Activated T-helper 17 cell treated with anti-CD3 and anti-CD28 coated beads, Interleukin-2, amount 50 U/mL, for 72 hours (primary cell): ENCODE results near the gene LCK. TPM values are rescaled to one million over a fixed set of nuclear protein-coding genes. Genes with fewer than 3 reads are reported as not detected.

Experiments used
- ATAC-seq: fragments of 150-1000 bp; cut with Tn5 transposase; replicated peaks from 2 replicates; pipeline ENCODE4 v1.10.0; 2021; ENCODE audit warnings: mild to moderate bottlenecking, moderate library complexity
- H3K27ac Mint-ChIP-seq: one replicate; pipeline ENCODE4 v1.8.0; 2022; ENCODE audit warnings: mixed read lengths
- H3K27me3 Mint-ChIP-seq: one replicate; pipeline ENCODE4 v1.8.0; 2022; ENCODE audit warnings: mixed read lengths
- H3K36me3 Mint-ChIP-seq: one replicate; pipeline ENCODE4 v1.8.0; 2022; ENCODE audit warnings: low read depth, mild to moderate bottlenecking, mixed read lengths
- H3K4me1 Mint-ChIP-seq: one replicate; pipeline ENCODE4 v1.8.0; 2022; ENCODE audit warnings: mixed read lengths
- H3K4me3 Mint-ChIP-seq: one replicate; pipeline ENCODE4 v1.8.0; 2022; ENCODE audit warnings: mild to moderate bottlenecking, mixed read lengths
- H3K9me3 Mint-ChIP-seq: one replicate; pipeline ENCODE4 v1.8.0; 2022; ENCODE audit warnings: mixed read lengths
- total RNA-seq, 2 donors: library from RNA; stranded (reverse); gene quantifications; one replicate each; pipeline ENCODE4 v1.2.3, GENCODE V29; 2022

LCK gene
- total RNA-seq, 2 donors from 2014 or later = 228 to 323 TPM

DNA sequence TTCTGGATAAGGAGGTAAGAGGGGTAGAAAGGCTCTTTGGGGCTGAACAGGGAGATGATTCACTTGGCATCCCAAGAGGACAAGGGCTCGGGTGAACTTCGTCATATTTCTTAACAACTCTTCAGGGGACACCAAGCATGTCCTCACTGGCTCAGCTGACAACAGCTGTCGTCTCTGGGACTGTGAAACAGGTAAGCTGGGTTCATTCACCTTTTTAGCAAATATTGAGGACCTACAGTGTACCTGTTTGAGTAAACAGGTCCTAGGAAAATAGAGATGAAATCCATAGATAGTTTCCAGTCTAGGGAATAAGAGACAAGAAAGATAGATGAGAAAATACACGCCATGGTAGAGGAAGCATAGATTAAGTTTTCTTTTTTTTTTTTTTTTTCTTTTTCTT, 26.8 kb upstream of the LCK start:
- ATAC-seq = no peak
- H3K27ac Mint-ChIP-seq = peak overlapping the region; percentile 97
- H3K36me3 Mint-ChIP-seq = peaks cover 73% of the 10 kb centered on the region
- no peaks in the 10 kb centered on the region for H3K27me3 Mint-ChIP-seq
- H3K4me3 Mint-ChIP-seq = peak overlapping the region; percentile 92
- H3K4me1 Mint-ChIP-seq = peaks cover 23% of the 10 kb centered on the region
- no peaks in the 10 kb centered on the region for H3K9me3 Mint-ChIP-seq

DNA sequence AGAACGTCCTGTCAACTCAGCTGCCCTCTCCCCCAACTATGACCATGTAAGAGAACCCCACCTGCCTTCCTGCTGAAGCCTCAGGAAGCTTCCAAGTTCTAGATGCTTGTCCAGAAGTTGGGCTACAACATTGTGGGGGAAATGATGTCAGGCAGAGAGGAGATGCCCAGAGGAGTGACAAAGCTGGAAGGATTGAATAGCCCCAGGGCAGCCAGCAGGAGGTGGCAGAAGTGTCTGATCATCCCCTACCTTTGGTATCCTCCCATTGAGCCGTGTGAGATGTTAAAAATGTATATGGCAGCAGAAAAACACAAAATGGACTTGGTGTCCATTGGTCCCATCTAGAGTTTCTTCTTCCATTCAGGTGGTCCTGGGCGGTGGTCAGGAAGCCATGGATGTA, 22.3 kb upstream of the LCK start:
- H3K27me3 Mint-ChIP-seq = no peaks in the 10 kb centered on the region
- no peaks in the 10 kb centered on the region for H3K9me3 Mint-ChIP-seq
- no peak for ATAC-seq
- H3K4me1 Mint-ChIP-seq = peaks cover 14% of the 10 kb centered on the region
- H3K27ac Mint-ChIP-seq = no peak overlapping the region
- H3K4me3 Mint-ChIP-seq = no peak overlapping the region
- peaks cover 87% of the 10 kb centered on the region for H3K36me3 Mint-ChIP-seq

DNA sequence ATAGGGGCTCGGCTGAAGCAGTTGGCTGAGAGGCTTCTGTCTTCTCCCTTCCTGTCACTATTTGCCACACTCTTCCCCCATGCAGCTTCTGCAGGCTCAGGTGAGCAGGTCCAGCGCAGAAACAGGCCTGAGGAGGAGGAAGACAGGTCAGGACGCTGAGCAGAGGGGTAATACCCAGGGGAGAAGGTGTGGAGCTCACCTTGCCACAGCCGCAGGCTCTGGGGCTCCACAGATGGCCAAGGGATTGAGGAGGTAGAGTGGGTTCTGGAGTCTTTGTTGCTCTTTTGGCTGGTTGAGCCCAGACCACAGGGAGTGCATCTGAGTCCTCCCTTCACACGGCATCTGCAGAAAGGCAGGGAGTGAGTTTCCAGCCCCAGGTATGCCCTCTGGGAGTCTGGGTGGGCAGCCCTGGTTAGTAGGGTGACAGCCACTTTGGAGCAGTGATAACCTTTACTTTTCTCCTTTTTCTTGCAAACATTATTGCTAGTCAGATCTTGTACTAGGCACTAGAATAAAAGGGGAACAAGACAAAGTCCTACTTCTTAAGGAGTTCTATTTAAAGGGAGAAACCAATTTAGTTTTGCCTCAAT, 19.1 kb upstream of the LCK start:
- H3K27ac Mint-ChIP-seq = peak overlapping the region; percentile 18
- peaks cover 7% of the 10 kb centered on the region for H3K4me1 Mint-ChIP-seq
- ATAC-seq = no peak
- H3K9me3 Mint-ChIP-seq = no peaks in the 10 kb centered on the region
- no peaks in the 10 kb centered on the region for H3K27me3 Mint-ChIP-seq
- no peak overlapping the region for H3K4me3 Mint-ChIP-seq
- H3K36me3 Mint-ChIP-seq = peaks cover 55% of the 10 kb centered on the region

DNA sequence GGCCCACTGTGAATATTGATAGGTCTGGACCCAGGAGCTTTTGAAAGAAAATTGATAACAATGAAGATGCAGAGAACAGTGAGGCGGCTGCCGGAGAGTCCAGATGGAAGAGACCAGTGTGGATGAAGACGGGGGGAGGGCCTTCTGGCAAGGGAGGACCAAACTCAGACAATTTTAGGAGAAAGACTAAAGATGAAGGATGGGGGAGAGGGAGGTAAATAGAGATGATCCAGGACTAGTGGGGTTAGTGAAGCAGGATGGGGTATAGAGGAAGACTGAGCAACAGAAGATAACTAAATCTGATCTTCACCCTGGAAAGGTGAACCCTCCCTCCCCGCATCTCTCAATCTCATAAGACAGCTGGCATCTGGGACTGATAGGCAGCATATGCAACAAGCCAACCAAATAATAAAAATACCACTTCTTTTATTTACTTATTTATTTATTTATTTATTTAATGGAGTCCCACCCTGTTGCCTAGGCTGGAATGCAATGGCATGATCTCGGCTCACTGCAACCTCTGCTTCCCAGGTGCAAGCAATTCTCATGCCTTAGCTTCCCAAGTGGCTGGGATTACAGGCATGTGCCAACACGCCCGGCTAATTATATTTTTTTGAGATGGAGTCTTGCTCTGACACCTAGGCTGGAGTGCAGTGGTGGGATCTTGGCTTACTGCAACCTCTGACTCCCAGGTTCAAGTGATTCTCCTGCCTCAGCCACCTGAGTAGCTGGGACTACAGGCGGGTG, 18.3 kb upstream of the LCK start:
- Mint-ChIP-seq H3K27me3 (no peaks in the 10 kb centered on the region), H3K4me3 (no peak overlapping the region), H3K27ac (peak overlapping the region; percentile 18), H3K36me3 (peaks cover 47% of the 10 kb centered on the region), H3K9me3 (no peaks in the 10 kb centered on the region), H3K4me1 (peaks cover 1% of the 10 kb centered on the region)
- no peak for ATAC-seq

DNA sequence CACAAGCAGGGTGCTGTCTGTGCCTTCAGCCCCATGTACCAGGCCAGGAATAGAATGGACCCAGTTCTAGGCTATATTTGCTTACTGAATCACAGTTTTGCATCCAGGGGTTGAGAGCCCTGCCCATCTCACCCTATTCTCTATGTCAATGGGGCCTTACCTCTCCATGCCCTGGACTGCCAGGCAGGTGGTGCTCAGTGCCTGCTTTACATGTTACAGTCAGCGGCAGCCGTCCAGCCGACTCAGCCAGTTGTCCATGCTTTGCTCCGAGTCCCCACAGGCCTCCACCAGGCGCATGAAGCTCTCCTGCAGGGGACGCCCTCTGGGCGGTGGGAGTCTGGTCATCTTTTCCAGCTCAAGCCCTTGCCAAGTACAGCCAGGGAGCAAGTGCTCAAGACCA, 16.3 kb upstream of the LCK start:
- H3K27ac Mint-ChIP-seq = no peak overlapping the region
- H3K36me3 Mint-ChIP-seq = peaks cover 27% of the 10 kb centered on the region
- no peaks in the 10 kb centered on the region for H3K27me3 Mint-ChIP-seq
- no peak for ATAC-seq
- no peak overlapping the region for H3K4me3 Mint-ChIP-seq
- peaks cover 5% of the 10 kb centered on the region for H3K4me1 Mint-ChIP-seq
- H3K9me3 Mint-ChIP-seq = no peaks in the 10 kb centered on the region

DNA sequence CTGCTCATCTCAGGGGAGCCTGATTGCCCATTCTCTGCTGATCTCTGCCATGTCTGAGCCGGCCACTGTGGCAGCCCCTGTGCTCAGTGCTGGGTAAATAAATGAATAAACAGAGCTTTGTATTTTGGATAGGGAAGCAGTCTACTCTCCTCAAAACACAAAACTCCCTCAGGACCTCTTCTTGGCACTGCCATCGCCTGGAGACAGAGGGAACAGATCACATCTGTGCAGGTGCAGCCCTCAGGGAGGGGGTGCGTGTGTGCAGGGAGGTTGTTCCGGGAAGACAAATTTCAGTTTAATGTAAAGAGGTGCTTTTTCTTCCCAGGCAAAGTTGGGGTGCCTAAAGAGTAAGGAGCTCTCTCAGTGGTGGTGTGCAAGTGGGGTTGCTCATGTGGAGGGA, 11.7 kb upstream of the LCK start:
- ATAC-seq = no peak
- no peak overlapping the region for H3K27ac Mint-ChIP-seq
- no peaks in the 10 kb centered on the region for H3K9me3 Mint-ChIP-seq
- no peaks in the 10 kb centered on the region for H3K36me3 Mint-ChIP-seq
- H3K4me1 Mint-ChIP-seq = peaks cover 5% of the 10 kb centered on the region
- peak overlapping the region; percentile 86 for H3K4me3 Mint-ChIP-seq
- H3K27me3 Mint-ChIP-seq = no peaks in the 10 kb centered on the region

DNA sequence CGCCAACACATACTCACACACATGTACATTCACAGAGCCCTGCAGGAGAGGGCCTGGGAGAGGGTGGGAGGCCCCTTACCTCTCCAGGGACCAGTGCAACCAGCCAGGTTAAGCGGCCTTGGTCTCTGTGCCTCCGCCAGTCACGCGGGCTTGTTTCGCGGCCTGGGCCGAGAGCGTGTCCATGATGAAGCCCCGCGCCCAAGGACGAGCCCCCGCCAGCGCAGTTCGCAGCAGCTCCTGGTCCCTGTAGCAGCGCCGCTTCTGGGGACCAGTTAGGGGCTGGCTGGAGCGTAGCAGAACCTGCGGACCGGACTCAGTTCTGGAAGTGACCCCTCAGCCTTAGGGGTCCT, 11.3 kb upstream of the LCK start:
- H3K27me3 Mint-ChIP-seq = no peaks in the 10 kb centered on the region
- peaks cover 5% of the 10 kb centered on the region for H3K4me1 Mint-ChIP-seq
- no peaks in the 10 kb centered on the region for H3K36me3 Mint-ChIP-seq
- no peak overlapping the region for H3K27ac Mint-ChIP-seq
- no peak for ATAC-seq
- H3K4me3 Mint-ChIP-seq = peak overlapping the region; percentile 86
- no peaks in the 10 kb centered on the region for H3K9me3 Mint-ChIP-seq

DNA sequence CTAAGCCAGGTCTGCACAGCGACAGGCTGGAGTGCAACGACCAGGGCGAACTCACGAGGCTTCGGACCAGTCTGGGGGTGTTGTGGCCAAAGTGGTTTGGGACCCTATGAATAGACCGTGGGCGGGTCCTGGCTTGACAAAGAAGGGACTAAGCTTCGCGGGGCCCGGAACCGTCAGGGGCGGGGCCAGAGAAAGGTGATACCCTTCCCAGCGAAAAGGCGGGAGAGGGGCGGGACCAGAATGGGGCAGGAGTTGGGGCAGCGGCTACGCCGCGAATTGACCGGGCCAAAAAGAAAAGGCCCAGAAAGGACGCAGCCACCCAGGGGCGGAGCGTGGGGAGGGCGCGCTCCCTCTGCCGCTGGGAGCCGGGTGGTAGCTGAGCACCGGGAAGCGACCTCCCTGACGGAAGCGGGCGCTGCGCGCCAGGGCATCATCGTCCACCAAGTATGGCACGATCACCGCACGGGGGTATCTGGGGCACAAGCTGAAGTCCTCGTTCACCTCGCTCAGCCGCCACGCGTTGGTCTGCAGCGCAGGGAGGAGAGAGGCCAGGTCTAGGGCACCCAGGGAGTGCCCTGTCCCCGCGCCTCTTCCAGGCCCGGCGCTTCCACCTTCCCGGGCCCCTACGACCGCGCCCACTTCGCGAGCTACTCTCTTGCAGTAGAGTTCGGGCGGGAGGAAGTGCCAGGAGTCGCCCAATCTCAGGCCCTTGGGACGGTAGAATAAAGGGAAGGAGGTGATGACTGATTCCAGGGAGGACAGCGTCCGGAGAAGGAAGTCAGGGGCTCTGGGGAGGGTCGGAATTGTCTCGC, 10.7 kb upstream of the LCK start:
- Mint-ChIP-seq H3K36me3 (no peaks in the 10 kb centered on the region), H3K27ac (peak overlapping the region; percentile 38), H3K27me3 (no peaks in the 10 kb centered on the region), H3K9me3 (no peaks in the 10 kb centered on the region), H3K4me1 (peaks cover 5% of the 10 kb centered on the region), H3K4me3 (peak overlapping the region; percentile 86)
- ATAC-seq = peak; percentile 70

DNA sequence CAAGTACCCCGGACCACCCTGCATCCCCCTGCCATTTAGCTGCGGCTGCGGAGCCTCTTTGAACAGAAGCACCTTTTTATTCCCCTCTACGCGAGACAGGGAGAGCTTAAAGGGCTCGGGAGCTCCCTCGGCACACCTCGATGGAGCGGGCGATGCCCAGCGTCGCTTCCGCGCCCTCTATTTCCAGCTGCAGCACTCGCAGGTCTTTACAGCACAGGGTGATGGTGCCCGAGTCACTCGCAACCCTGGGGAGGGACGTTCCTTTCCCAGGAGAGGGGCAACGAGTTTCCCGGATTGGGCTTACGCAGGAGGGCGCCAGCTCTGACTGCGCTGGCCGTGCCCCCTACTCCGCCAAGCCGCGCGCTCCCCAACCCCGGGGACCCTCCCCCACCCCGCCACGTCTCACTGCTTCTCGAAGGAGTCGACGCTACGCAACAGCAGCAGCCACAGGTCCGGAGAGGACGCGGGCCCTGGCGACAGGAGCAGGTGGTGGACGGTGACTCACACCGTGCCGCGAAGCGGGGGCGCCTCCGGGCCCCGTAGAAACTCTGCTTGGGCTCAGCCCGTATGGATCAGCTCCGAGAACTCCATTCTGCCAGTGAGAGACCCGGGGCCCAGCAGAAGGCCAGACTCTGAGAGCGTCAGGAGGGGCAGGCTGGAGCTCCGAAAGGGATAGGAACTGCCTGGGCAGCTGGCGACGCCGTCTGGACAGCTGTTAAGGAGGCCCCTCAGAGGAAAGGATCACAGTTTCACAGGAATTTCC, 9.9 kb upstream of the LCK start:
- Mint-ChIP-seq H3K27ac (peak overlapping the region; percentile 38), H3K9me3 (no peaks in the 10 kb centered on the region), H3K27me3 (no peaks in the 10 kb centered on the region), H3K36me3 (no peaks in the 10 kb centered on the region), H3K4me1 (peaks cover 5% of the 10 kb centered on the region), H3K4me3 (peak overlapping the region; percentile 86)
- ATAC-seq = peak; percentile 75

DNA sequence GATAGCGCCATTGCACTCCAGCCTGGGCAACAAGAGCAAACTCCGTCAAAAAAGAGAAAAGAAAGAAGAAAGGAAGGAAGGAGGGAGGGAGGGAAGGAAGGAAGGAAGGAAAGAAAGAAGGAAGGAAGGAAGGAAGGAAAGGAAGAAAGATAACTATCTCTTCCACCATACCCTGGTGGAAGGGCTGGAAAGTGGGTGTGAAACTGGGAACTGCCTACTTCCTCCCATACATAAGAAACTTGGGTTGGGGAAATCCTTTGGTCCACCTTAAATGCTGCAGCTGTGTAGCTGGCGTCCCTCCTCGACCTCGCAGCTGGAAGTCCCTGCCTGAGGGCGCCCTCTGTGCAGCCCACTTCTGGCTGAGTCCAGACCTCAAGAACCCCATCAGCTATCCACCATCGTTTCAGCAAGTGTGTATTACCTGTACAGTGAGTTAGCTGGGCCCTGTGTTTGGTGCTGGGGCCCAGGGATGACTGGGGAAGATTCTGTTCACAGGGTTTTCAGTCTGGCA, 8.7 kb upstream of the LCK start:
- no peaks in the 10 kb centered on the region for H3K36me3 Mint-ChIP-seq
- H3K9me3 Mint-ChIP-seq = no peaks in the 10 kb centered on the region
- ATAC-seq = no peak
- no peaks in the 10 kb centered on the region for H3K27me3 Mint-ChIP-seq
- peaks cover 9% of the 10 kb centered on the region for H3K4me1 Mint-ChIP-seq
- H3K27ac Mint-ChIP-seq = no peak overlapping the region
- H3K4me3 Mint-ChIP-seq = peak overlapping the region; percentile 86

DNA sequence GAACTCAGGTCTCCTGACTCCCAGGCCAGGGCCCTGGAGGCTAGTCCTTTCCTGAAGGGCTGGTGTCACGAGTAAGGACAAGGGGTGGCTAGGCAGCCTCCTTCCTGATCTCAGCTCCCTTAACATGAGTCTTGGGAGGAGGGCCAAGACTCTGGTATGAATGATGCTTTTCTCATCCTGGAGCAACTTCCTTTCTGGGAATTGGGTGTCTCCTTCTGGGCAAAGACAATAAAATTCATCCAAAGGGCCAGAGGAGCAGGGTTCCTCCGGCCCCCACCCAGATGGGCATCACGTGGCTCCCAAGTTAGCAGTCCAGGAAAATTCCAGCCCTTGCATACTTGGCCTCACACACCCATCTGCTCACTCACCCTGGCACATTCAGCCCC, 4.2 kb upstream of the LCK start, which contains the start of gene FAM167B:
Gene FAM167B (plus strand): TSS at position 335 of the 386 bp plus-strand sequence. CDS start 200 bp downstream, outside the sequence.
- Mint-ChIP-seq H3K27ac (peak within 1 kb of the TSS; percentile 93), H3K4me3 (peak within 1 kb of the TSS; percentile 99), H3K9me3 (no peaks in the 10 kb centered on the region), H3K36me3 (peaks cover 14% of the 10 kb centered on the region), H3K27me3 (no peaks in the 10 kb centered on the region), H3K4me1 (peaks cover 26% of the 10 kb centered on the region)
- no peak for ATAC-seq

DNA sequence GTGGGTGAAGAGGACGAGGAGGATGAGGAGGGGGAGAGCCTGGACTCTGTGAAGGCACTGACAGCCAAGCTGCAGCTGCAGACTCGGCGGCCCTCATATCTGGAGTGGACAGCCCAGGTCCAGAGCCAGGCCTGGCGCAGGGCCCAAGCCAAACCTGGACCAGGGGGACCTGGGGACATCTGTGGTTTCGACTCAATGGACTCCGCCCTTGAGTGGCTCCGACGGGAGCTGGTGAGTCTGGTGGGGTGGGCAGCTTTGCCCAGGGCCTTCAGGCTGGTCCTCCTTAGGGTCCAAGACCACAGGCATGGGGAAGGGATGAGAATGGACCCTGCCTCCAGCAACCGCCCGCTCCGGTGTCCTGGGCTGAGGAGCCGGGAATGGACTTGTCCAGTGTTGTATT, 3.6 kb upstream of the LCK start:
- Mint-ChIP-seq H3K9me3 (no peaks in the 10 kb centered on the region), H3K27me3 (no peaks in the 10 kb centered on the region), H3K36me3 (peaks cover 20% of the 10 kb centered on the region), H3K4me1 (peaks cover 26% of the 10 kb centered on the region), H3K4me3 (peak overlapping the region; percentile 99), H3K27ac (peak overlapping the region; percentile 93)
- no peak for ATAC-seq

DNA sequence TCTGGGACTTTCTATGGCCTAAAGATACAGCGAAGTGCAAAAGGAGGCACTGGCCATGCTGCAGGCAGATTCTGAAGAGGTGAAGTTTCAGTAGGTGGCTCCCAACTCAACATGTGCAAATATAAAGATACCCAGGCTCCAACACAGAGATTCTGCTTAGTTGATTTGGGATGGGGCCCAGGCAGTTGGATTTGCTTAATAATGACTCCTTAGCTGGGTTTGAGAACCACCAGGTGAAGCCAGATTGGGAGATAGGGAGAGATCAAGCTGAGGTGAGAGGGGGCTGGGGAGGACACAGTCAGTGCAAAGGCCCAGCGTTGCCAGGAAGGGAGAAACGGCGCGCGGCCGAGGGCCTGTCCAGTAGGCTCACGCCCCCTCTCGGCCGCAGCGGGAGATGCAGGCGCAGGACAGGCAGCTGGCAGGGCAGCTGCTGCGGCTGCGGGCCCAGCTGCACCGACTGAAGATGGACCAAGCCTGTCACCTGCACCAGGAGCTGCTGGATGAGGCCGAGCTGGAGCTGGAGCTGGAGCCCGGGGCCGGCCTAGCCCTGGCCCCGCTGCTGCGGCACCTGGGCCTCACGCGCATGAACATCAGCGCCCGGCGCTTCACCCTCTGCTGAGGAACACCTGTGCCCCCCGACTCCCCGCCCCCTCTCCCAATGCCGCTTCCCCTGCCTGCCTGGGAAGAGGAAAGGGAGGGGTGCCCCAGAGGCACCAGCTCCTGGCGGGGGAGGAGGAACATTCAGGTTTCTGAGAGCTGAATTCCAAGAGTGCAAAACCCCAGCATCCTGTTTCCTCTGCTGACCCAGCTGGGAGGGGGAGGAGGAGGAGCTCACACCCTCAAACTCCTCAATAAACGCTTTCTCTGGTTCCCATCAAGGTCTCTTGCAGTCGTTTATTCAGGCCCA, 2.8 kb upstream of the LCK start:
- peak; percentile 54 for ATAC-seq
- H3K27me3 Mint-ChIP-seq = no peaks in the 10 kb centered on the region
- peak overlapping the region; percentile 93 for H3K27ac Mint-ChIP-seq
- peaks cover 28% of the 10 kb centered on the region for H3K36me3 Mint-ChIP-seq
- H3K4me1 Mint-ChIP-seq = peaks cover 31% of the 10 kb centered on the region
- peak overlapping the region; percentile 99 for H3K4me3 Mint-ChIP-seq
- H3K9me3 Mint-ChIP-seq = no peaks in the 10 kb centered on the region
